MM.1S (cell line): ENCODE data around the gene MACROD2.

Experiments used
- CTCF ChIP-seq: fragments of 300-600 bp; sonication (generic); IDR thresholded peaks from 2 replicates; pipeline ENCODE4 v1.5.1; 2016; ENCODE audit warnings: antibody characterized with exemption, low read length, mixed read lengths
- EZH2 ChIP-seq: fragments of 300-600 bp; sonication (generic); optimal IDR thresholded peaks from 2 replicates; pipeline ENCODE3; 2017; ENCODE audit warnings: low read depth, mild to moderate bottlenecking, antibody characterized with exemption, low read length, mixed read lengths
- EZH2phosphoT487 ChIP-seq: fragments of 300-600 bp; sonication (generic); IDR thresholded peaks from 2 replicates; pipeline ENCODE4 v1.6.1; 2018; ENCODE audit warnings: antibody characterized with exemption, low read length

DNA sequence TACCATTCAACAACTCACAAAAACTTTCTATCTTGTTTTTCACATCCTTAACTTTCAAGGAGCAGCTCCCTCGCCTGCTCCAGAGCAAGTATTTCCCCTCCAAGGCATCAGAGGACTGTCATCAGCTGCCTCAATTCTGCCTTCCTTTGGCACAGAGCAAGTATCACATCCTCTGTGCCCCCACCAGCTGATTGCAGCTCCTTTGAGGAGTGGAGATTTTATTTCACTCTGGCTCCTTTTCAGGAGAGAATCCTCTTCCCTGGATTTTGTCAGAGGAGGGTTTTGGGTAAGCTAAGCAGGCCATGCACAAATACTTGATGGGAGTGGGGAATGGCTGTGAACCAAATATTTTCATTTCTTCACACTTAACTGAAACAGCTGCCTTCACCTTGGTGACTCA is 952.6 kb downstream of the MACROD2 start:
- TF ChIP-seq CTCF (no peak), EZH2 (no peak), EZH2phosphoT487 (no peak)
